ENCODE data around the gene RASGRP2.

Gene RASGRP2

GRCh38 chr11:64724863-64725532 is 18.9 kb downstream of the RASGRP2 start:
- no peak for TF ChIP-seq SNAI2 (CRISPR knock-in tag; IDR thresholded peaks at IDR 0.05)
- TF ChIP-seq ZNF70 (CRISPR knock-in tag; IDR thresholded peaks at IDR 0.05), result no peak
- no peak for TF ChIP-seq ISL1 (CRISPR knock-in tag; IDR thresholded peaks at IDR 0.05)
- no peak for TF ChIP-seq POU6F1 (CRISPR knock-in tag; IDR thresholded peaks at IDR 0.05; ENCODE audit: borderline replicate concordance, low read depth)
- TF ChIP-seq ZFP3 (CRISPR knock-in tag; IDR thresholded peaks at IDR 0.05), result no peak
- TF ChIP-seq PPARA (CRISPR knock-in tag; IDR thresholded peaks at IDR 0.05; ENCODE audit: borderline replicate concordance), result no peak
- no peak for TF ChIP-seq CREB5 (CRISPR knock-in tag; IDR thresholded peaks at IDR 0.05; ENCODE audit: low read depth)
- no peak for TF ChIP-seq RARB (CRISPR knock-in tag; IDR thresholded peaks at IDR 0.05)
- no peak for TF ChIP-seq TCF4 (CRISPR knock-in tag; IDR thresholded peaks at IDR 0.05; ENCODE audit: borderline replicate concordance)
- TF ChIP-seq PATZ1 (CRISPR knock-in tag; IDR thresholded peaks at IDR 0.05; ENCODE audit: borderline replicate concordance), result no peak
- no peak for TF ChIP-seq BACH2 (CRISPR knock-in tag; IDR thresholded peaks at IDR 0.05; ENCODE audit: borderline replicate concordance)
- TF ChIP-seq ZNF8 (CRISPR knock-in tag; IDR thresholded peaks at IDR 0.05), result no peak
- TF ChIP-seq OSR1 (CRISPR knock-in tag; IDR thresholded peaks at IDR 0.05), result no peak
- TF ChIP-seq GLIS3 (CRISPR knock-in tag; IDR thresholded peaks at IDR 0.05), result no peak
- no peak for TF ChIP-seq ESRRG (CRISPR knock-in tag; IDR thresholded peaks at IDR 0.05)
- no peak for TF ChIP-seq TOX (CRISPR knock-in tag; IDR thresholded peaks at IDR 0.05; ENCODE audit: borderline replicate concordance)
- no peak for TF ChIP-seq TSHZ2 (CRISPR knock-in tag; IDR thresholded peaks at IDR 0.05)
- no peak for TF ChIP-seq ZC3H10 (CRISPR knock-in tag; IDR thresholded peaks at IDR 0.05)
- no peak for TF ChIP-seq ARNTL (CRISPR knock-in tag; IDR thresholded peaks at IDR 0.05; ENCODE audit: borderline replicate concordance, low read depth)
- no peak for TF ChIP-seq CSRNP3 (CRISPR knock-in tag; IDR thresholded peaks at IDR 0.05)
- no peak for ATAC-seq

- TF ChIP-seq CREB5 (CRISPR knock-in tag; IDR thresholded peaks at IDR 0.05; ENCODE audit: low read depth), result no peak
- no peak for TF ChIP-seq ZNF70 (CRISPR knock-in tag; IDR thresholded peaks at IDR 0.05)
- no peak for TF ChIP-seq TOX (CRISPR knock-in tag; IDR thresholded peaks at IDR 0.05; ENCODE audit: borderline replicate concordance)
- no peak for TF ChIP-seq ZNF565 (CRISPR knock-in tag; conservative IDR thresholded peaks at IDR 0.05; ENCODE audit: low read depth)
- no peak for TF ChIP-seq BACH2 (CRISPR knock-in tag; IDR thresholded peaks at IDR 0.05; ENCODE audit: borderline replicate concordance)
- no peak for TF ChIP-seq GLIS3 (CRISPR knock-in tag; IDR thresholded peaks at IDR 0.05)
- TF ChIP-seq ZFP30 (CRISPR knock-in tag; IDR thresholded peaks at IDR 0.05), result no peak
- TF ChIP-seq ZC3H10 (CRISPR knock-in tag; IDR thresholded peaks at IDR 0.05), result no peak
- no peak for TF ChIP-seq RARB (CRISPR knock-in tag; IDR thresholded peaks at IDR 0.05)
- TF ChIP-seq ISL1 (CRISPR knock-in tag; IDR thresholded peaks at IDR 0.05), result no peak
- TF ChIP-seq ARNTL (CRISPR knock-in tag; IDR thresholded peaks at IDR 0.05; ENCODE audit: borderline replicate concordance, low read depth), result no peak
- TF ChIP-seq CSDC2 (CRISPR knock-in tag; IDR thresholded peaks at IDR 0.05), result no peak
- TF ChIP-seq ESRRG (CRISPR knock-in tag; IDR thresholded peaks at IDR 0.05), result no peak
- no peak for ATAC-seq
Observed at GRCh38 chr11:64723907-64724862, 19.8 kb downstream of the RASGRP2 start.

Data from SK-N-SH treated with all-trans-retinoic acid at 6 μM for 48 hours (cell line).